K562 (cell line): Measurements from ENCODE around the gene HPCAL1. TPM values are rescaled to one million over a fixed set of nuclear protein-coding genes. Genes with fewer than 3 reads are reported as not detected.

Source experiments
- ARID1B ChIP-seq: fragments of 450-650 bp; IDR thresholded peaks from 2 replicates; pipeline ENCODE4 v1.6.1; 2016; ENCODE audit warnings: antibody characterized with exemption, mild to moderate bottlenecking, inconsistent platforms
- ATF7 ChIP-seq: fragments of 450-650 bp; IDR thresholded peaks from 2 replicates; pipeline ENCODE4 v1.7.1; 2014; ENCODE audit warnings: mild to moderate bottlenecking, moderate library complexity
- BHLHE40 ChIP-seq: IDR thresholded peaks from 2 replicates; pipeline ENCODE4 v1.6.1; 2011; ENCODE audit warnings: low read length, improper control_type of control experiment
- ETV6 ChIP-seq, 3 experiments: fragments of 150-350 bp in 1 of 3; sonication (generic) in 1 of 3; formaldehyde crosslinking in 1 of 3; IDR thresholded peaks; 2 replicates each; pipeline versions ENCODE4 v1.6.1 to v1.8.0; 2014 to 2022; ENCODE audit warnings: borderline replicate concordance in 2 of 3, low read depth in 2 of 3, antibody characterized with exemption in 1 of 3, low read length in 1 of 3, mild to moderate bottlenecking in 1 of 3, missing genetic modification reagents in 1 of 3
- HLTF ChIP-seq: fragments of 450-650 bp; IDR thresholded peaks from 2 replicates; pipeline ENCODE4 v1.6.1; 2016
- HOXB6 ChIP-seq: fragments of 250-450 bp; sonication (Bioruptor Pico); IDR thresholded peaks from 2 replicates; pipeline ENCODE4 v1.5.1; 2022; ENCODE audit warnings: mild to moderate bottlenecking, borderline replicate concordance
- KLF16 ChIP-seq: IDR thresholded peaks from 2 replicates; pipeline ENCODE4 v1.6.1; 2016; ENCODE audit warnings: antibody characterized with exemption
- MAZ ChIP-seq, 2 experiments: fragments of 450-650 bp in 1 of 2; sonication (generic) in 1 of 2; formaldehyde crosslinking; IDR thresholded peaks in 1 of 2; conservative IDR thresholded peaks in 1 of 2; 2 replicates each; pipeline versions ENCODE4 v1.4.0 to v1.5.0; 2020; ENCODE audit warnings: mild to moderate bottlenecking in 1 of 2, missing genetic modification reagents in 1 of 2
- TAF9B ChIP-seq: fragments of 450-650 bp; IDR thresholded peaks from 2 replicates; pipeline ENCODE4 v1.6.1; 2018; ENCODE audit warnings: mild to moderate bottlenecking; ENCODE audit not compliant: partially characterized antibody
- ZBTB17 ChIP-seq: fragments of 450-650 bp; formaldehyde crosslinking; IDR thresholded peaks from 2 replicates; pipeline ENCODE4 v1.4.0; 2020; ENCODE audit warnings: mild to moderate bottlenecking
- ZNF274 ChIP-seq: IDR thresholded peaks from 2 replicates; pipeline ENCODE4 v1.6.1; 2011; ENCODE audit warnings: low read depth, mild to moderate bottlenecking, low read length, moderate library complexity, borderline replicate concordance
- ZNF282 ChIP-seq: sonication (generic); formaldehyde crosslinking; IDR thresholded peaks from 2 replicates; pipeline ENCODE4 v1.8.1; 2023; ENCODE audit warnings: missing genetic modification reagents
- ZNF57 ChIP-seq: fragments of 450-650 bp; formaldehyde crosslinking; IDR thresholded peaks from 2 replicates; pipeline ENCODE4 v1.4.0; 2020; ENCODE audit warnings: mild to moderate bottlenecking, moderate library complexity
- polyA plus RNA-seq, 8 experiments: library from polyadenylated mRNA; depleted of rRNA in 4 of 8; stranded (reverse) in 5 of 8; unstranded in 3 of 8; fragments of >200 nt; fragmentation: Nextera tagmentation in 2 of 8; fragmentation: Illumina TruSeq in 1 of 8; extraction: Ambion mirVana in 2 of 8; extraction: Trizol in 1 of 8; gene quantifications; 2 replicates each; pipeline versions ENCODE4 v1.2.1 to v1.2.3, GENCODE V29; 2011 to 2014; ENCODE audit warnings: inconsistent platforms in 1 of 8, missing spikeins in 1 of 8
- total RNA-seq, 7 experiments: library from RNA; depleted of rRNA in 6 of 7; stranded (reverse); fragments of >200 nt in 6 of 7; fragmentation: Illumina TruSeq in 2 of 7; extraction: Trizol in 2 of 7; gene quantifications; 2 replicates each; pipeline versions ENCODE4 v1.2.1 to v1.2.3, GENCODE V29; 2011 to 2021; ENCODE audit warnings: low replicate concordance in 1 of 7
- TF ChIP-seq, protein P1 (sequence below), 2 experiments: fragments of 450-650 bp; IDR thresholded peaks; 2 replicates each; pipeline ENCODE4 v1.6.1; 2018; ENCODE audit warnings: mild to moderate bottlenecking in 2 of 2, low read depth in 1 of 2; ENCODE audit not compliant: partially characterized antibody in 2 of 2
- TF ChIP-seq, protein P2 (sequence below): fragments of 450-650 bp; IDR thresholded peaks from 2 replicates; pipeline ENCODE4 v1.6.1; 2016; ENCODE audit warnings: low read depth

The HPCAL1 gene
- total and polyA plus RNA-seq, 9 of the 15 experiments (the other 6 are each of a cell fraction or from before 2014, with no cell fraction given), result 2.7 to 65.5 (median 23.9) TPM

DNA sequence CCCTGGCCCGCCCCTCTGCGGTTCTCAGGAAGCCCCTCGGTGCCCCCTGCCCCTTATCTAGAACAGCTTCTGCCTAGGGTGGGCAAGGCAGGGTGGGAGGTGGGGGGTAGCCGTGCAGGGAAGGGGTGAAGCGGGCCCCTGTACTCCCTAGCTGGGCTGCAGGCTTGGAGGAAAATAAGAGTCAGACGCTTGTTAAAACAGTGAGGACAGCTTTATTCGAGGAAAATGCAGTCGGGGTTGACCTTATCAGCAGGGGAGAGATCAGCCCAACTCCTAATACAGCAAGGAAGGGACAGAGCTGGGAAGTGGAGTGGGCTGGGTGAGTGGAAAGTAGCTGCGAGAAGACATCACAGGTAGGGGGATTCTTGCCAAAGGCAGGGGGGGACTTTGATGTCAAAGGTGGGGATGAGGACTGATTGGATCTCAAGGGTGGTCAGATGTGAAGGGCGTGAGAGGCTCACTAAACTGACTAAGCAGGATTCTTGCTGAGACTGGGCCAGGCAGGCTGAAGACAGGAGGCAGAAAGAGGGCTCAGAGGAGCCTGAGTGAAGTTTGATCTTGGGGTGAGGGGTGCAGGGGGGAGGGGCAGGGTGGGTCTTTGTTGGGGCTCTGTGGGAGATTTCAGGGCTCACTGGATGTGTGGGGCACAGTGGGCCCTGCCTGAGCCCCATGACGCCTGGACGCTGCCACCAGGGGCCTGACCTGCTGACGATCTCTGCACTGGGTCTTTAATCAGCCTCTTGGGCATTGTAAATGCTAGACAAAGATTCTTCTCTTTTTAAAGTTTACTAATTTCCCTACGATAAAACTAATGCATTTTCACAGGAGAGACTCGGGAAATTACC lies 29.9 kb downstream of the HPCAL1 start (continued):
- TF ChIP-seq, protein P1, sequence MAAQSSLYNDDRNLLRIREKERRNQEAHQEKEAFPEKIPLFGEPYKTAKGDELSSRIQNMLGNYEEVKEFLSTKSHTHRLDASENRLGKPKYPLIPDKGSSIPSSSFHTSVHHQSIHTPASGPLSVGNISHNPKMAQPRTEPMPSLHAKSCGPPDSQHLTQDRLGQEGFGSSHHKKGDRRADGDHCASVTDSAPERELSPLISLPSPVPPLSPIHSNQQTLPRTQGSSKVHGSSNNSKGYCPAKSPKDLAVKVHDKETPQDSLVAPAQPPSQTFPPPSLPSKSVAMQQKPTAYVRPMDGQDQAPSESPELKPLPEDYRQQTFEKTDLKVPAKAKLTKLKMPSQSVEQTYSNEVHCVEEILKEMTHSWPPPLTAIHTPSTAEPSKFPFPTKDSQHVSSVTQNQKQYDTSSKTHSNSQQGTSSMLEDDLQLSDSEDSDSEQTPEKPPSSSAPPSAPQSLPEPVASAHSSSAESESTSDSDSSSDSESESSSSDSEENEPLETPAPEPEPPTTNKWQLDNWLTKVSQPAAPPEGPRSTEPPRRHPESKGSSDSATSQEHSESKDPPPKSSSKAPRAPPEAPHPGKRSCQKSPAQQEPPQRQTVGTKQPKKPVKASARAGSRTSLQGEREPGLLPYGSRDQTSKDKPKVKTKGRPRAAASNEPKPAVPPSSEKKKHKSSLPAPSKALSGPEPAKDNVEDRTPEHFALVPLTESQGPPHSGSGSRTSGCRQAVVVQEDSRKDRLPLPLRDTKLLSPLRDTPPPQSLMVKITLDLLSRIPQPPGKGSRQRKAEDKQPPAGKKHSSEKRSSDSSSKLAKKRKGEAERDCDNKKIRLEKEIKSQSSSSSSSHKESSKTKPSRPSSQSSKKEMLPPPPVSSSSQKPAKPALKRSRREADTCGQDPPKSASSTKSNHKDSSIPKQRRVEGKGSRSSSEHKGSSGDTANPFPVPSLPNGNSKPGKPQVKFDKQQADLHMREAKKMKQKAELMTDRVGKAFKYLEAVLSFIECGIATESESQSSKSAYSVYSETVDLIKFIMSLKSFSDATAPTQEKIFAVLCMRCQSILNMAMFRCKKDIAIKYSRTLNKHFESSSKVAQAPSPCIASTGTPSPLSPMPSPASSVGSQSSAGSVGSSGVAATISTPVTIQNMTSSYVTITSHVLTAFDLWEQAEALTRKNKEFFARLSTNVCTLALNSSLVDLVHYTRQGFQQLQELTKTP (IDR thresholded peaks at IDR 0.05; ENCODE audit: low read depth in 1 of 2, partially characterized antibody in 2 of 2), result no peak
- TF ChIP-seq MAZ (CRISPR knock-in tag; conservative IDR thresholded peaks at IDR 0.05 in 1 of 2, IDR thresholded peaks at IDR 0.05 in 1 of 2), result no peak
- TF ChIP-seq ZBTB17 (CRISPR knock-in tag), result no peak
- TF ChIP-seq ZNF274, result no peak
- TF ChIP-seq TAF9B, result no peak
- no peak for TF ChIP-seq ZNF282 (CRISPR knock-in tag)
- no peak for TF ChIP-seq HLTF
- peak; percentile 71 for TF ChIP-seq ARID1B
- no peak for TF ChIP-seq HOXB6 (CRISPR knock-in tag)
- no peak for TF ChIP-seq ETV6 (IDR thresholded peaks at IDR 0.05; ENCODE audit: borderline replicate concordance in 1 of 2, low read depth in 2 of 2, low read length in 1 of 2)
- no peak for TF ChIP-seq ETV6 (CRISPR knock-in tag; IDR thresholded peaks at IDR 0.05; ENCODE audit: borderline replicate concordance)
- peak; percentile 17; the same call in 1 of the 2 replicates for TF ChIP-seq KLF16
- no peak for TF ChIP-seq BHLHE40
- no peak for TF ChIP-seq ZNF57
- TF ChIP-seq, protein P2, sequence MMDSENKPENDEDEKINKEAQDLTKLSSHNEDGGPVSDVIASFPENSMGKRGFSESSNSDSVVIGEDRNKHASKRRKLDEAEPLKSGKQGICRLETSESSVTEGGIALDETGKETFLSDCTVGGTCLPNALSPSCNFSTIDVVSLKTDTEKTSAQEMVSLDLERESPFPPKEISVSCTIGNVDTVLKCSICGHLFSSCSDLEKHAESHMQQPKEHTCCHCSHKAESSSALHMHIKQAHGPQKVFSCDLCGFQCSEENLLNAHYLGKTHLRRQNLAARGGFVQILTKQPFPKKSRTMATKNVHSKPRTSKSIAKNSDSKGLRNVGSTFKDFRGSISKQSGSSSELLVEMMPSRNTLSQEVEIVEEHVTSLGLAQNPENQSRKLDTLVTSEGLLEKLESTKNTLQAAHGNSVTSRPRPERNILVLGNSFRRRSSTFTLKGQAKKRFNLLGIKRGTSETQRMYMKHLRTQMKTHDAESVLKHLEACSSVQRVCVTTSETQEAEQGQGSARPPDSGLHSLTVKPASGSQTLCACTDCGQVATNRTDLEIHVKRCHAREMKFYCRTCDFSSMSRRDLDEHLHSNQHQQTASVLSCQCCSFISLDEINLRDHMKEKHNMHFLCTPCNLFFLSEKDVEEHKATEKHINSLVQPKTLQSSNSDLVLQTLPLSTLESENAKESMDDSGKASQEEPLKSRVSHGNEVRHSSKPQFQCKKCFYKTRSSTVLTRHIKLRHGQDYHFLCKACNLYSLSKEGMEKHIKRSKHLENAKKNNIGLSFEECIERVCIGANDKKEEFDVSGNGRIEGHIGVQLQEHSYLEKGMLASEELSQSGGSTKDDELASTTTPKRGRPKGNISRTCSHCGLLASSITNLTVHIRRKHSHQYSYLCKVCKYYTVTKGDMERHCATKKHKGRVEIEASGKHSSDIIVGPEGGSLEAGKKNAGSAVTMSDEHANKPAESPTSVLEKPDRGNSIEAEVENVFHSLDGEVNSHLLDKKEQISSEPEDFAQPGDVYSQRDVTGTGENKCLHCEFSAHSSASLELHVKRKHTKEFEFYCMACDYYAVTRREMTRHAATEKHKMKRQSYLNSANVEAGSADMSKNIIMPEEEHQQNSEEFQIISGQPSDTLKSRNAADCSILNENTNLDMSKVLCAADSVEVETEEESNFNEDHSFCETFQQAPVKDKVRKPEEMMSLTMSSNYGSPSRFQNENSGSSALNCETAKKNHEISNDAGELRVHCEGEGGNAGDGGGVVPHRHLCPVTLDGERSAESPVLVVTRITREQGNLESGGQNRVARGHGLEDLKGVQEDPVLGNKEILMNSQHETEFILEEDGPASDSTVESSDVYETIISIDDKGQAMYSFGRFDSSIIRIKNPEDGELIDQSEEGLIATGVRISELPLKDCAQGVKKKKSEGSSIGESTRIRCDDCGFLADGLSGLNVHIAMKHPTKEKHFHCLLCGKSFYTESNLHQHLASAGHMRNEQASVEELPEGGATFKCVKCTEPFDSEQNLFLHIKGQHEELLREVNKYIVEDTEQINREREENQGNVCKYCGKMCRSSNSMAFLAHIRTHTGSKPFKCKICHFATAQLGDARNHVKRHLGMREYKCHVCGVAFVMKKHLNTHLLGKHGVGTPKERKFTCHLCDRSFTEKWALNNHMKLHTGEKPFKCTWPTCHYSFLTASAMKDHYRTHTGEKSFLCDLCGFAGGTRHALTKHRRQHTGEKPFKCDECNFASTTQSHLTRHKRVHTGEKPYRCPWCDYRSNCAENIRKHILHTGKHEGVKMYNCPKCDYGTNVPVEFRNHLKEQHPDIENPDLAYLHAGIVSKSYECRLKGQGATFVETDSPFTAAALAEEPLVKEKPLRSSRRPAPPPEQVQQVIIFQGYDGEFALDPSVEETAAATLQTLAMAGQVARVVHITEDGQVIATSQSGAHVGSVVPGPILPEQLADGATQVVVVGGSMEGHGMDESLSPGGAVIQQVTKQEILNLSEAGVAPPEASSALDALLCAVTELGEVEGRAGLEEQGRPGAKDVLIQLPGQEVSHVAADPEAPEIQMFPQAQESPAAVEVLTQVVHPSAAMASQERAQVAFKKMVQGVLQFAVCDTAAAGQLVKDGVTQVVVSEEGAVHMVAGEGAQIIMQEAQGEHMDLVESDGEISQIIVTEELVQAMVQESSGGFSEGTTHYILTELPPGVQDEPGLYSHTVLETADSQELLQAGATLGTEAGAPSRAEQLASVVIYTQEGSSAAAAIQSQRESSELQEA, result no peak
- no peak; the same call in 1 of the 2 replicates for TF ChIP-seq ATF7
